HL-60/S4 (cell line): Measurements from ENCODE around the gene KANK4.
"Not testable (repeated sequence)": the region's sequence is repeated elsewhere in the genome, so short reads cannot be mapped to it uniquely, and the experiment has no call there.

Experiments
- in situ Hi-C: fragments of 300-500 bp; cut with MboI; formaldehyde crosslinking; loops from 2 replicates; pipeline ENCODE4 v1.14.3; 2022; ENCODE audit warnings: low sequenced_read_pairs

Gene KANK4

DNA sequence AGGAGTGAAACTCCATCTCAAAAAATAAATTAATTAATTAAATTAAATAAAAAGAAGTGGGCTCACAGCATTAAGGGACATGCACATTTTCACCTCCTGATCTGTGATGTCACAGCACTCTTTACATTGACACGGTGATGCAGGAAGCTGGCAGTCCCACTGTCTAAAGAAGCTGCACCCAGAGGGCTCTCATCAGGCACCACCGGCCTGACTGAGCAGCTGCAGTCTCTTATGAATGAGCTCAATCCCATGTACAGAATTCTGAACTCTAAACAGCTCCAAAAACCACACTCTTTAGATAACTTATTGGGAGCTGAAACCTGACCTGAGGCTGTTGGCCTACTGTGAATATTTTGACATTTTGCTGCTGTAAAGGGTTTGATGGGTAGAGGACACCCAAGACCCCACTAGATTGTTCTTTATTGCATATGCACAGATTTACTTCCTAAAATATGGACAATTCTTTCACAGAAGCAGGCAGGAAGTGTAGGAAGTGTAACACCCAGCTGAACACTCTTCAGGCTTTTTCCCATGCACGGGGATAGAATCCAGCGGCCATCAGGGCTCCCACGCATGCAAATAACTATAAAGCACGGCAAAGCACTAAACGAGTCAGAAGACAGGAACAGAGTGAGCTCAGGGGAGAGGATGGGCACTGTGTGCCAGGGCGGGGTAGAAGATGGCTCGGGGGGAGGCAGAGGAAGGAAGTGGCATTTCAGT lies 78.4 kb downstream of the KANK4 start:
- in situ Hi-C loops: no loop called here

DNA sequence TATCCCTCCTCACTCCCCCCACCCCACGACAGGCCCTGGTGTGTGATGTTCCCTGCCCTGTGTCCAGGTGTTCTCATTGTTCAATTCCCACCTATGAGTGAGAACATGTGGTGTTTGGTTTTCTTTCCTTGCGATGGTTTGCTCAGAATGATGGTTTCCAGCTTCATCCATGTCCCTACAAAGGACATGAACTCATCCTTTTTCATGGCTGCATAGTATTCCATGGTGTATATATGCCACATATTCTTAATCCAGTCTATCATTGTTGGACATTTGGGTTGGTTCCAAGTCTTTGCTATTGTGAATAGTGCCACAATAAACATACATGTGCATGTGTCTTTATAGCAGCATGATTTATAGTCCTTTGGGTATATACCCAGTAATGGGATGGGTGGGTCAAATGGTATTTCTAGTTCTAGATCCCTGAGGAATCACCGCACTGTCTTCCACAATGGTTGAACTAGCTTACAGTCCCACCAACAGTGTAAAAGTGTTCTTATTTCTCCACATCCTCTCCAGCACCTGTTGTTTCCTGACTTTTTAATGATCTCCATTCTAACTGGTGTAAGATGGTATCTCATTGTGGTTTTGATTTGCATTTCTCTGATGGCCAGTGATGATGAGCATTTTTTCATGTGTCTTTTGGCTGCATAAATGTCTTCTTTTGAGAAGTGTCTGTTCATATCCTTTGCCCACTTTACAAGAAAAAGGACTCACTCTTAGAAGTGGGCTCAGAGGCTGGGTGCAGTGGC lies 79.4 kb downstream of the KANK4 start:
- in situ Hi-C loops: not testable (repeated sequence)

DNA sequence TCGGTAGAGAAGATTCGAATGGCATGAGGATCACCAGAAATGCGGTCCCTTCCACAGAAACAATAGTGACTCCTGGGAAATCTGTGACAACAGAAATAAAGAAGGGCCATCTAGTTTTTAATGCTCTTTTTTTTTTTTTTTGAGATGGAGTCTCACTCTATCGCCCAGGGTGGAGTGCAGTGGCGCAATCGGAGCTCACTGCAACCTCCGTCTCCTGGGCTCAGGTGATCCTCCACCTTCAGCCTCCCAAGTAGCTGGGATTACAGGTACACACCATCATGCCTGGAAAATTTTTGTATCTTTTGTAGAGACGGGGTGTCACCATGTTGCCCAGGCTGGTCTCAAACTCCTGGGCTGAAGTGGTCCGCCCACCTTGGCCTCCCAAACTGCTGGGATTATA lies 80.7 kb downstream of the KANK4 start:
- in situ Hi-C loops: no loop called here

DNA sequence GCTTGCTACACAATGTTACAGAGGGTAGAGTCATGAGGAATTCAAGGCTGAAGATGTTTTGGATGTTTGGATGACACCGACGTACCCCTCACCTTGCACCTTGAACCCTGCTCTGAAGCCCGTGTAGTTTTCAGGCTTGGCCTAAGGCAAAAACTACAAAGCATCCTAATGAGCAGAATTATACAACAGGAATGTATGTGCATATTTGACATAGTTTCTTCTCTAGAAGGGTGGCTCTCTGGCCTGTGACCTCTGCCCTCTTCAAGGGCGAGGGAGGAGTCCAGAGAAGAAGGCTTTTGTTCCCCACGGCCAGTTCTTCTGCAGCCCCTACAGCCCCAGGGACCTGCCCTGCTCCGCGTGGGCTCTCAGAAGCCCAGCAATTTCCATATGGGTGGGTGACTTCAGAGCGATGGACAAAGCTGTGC lies 81.3 kb downstream of the KANK4 start:
- in situ Hi-C loops: no loop called here

DNA sequence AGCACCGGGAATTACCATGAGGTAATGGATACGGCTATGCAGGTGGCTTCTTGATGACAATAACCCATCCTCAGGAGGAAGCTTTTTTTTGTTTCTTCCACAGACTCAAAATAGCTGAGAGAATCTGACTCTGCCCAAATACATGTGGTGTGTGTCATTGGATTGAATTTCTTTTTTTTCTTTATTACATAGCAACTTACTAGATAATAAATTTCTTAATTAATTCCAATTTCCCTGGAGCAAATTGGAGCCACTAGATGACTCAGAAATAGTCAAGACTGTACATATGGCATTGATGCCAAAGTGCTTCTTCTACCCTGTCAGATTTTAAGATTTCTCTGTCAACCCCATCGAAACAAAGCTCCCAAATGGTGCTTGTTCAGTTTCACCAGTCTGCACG lies 81.9 kb downstream of the KANK4 start:
- in situ Hi-C loops: no loop called here

DNA sequence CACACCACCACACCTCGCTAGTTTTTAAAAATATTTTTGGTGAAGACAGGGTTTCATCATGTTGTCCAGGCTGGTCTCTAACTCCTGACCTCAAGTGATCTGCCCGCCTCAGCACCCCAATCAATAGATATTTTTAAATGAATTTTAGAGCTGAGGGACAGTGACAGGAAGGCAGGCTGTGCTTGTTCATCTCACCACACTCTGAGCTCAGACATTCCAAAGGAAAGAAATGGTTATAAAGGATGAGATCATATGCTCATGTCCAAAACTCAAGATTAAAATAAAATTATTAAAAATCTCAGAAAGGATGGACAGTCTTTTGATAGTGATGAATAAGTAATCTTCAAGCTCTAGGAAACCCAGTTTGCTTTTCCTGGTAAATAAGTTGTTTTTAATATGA lies 83.7 kb downstream of the KANK4 start:
- in situ Hi-C loops: no loop called here

DNA sequence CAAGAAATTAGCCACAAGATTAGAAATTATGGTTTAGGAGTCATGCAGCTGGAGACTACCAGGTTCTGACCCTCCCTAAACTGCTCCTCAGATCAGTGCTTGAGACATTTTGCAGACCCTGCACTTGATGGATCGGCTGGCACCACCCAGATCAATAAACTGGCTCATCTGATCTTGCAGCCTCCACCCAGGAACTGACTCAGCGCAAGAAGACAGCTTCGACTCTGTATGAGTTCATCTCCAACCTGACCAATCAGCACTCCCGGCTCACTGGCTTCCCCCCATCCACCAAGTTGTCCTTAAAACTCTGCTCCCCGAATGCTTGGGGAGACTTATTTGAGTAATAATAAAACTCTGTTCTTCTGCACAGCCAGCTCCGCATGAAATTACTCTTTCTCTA lies 84.5 kb downstream of the KANK4 start:
- in situ Hi-C loops: no loop called here

DNA sequence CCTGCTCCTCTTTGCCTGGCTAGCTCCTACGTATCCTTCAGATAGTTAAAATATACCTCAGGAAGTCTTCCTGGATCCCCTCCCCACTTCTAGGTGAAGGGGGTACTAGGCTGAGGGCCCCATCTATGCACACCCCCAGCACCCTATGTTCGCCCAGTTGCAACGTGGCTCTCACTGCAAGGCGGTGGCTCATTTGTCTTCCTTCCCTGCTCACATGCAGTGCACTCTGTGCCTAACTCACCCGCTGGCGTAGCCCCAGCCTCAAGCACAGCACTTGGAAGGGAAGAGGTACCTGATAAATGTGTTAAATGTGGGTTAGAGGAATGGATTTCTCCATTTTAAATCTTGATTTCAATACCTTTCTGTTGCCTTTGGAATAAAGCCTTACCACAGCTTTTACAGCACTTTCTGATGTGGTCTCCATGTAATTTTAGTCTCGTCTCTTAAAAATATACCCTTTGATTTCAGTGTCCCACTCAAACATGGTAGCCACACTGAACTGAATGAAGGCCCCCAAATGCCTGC lies 85.2 kb downstream of the KANK4 start:
- in situ Hi-C loops: no loop called here

DNA sequence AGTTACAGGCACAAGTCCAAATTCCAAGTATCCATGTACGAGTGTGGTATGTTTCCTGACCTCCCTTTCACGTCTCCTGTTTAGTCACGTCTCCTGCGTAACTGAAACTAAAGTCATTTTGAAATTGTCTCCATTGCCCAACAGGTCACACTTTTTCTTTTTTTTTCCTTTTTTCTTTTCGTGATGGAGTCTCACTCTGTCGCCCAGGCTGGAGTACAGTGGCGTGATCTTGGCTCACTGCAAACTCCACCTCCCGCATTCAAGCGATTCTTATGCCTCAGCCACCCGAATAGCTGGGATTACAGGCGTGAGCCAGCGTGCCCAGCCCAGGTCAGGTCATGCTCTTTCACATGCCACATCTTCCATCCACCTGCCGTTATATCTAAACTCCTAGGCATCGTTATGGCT lies 86.4 kb downstream of the KANK4 start:
- in situ Hi-C loops: no loop called here

DNA sequence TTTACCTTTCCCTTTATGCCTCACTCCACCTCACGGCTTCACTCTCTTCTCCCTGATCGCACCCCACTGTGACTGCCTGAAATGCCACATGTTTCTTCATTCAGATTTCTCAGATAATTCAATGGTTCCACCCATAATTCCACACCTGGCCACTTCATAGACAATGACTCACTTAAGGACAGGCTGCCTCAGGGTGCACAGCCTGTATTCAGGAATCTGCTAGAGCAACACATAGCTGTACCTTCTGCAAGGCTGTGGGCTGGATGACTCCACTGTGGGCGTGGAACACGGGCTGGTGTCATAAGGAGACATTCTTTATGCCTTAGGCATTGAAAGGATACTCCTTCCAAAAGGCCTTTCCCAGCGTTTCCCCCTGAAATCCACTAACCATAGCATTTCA lies 88.5 kb downstream of the KANK4 start:
- in situ Hi-C loops: no loop called here

DNA sequence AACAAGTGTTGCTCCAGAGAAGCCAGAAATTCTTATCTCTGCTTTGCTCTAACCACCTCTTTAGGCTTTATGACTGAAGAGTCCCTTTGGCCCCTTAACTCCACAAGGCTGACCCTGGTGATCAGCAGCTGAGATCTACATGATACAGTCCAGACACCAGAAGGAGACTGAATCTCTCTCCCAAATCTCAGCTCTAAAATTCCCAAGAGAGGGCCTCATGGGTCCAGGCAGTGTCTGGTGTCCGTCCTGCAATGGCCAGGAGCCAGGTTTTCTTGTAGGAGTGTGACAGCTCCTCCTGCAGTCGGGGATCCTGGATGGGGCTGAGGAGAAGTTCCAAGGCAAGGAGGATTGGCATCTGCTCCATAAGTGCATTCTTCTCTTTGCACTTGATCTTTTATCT lies 89.3 kb downstream of the KANK4 start:
- in situ Hi-C loops: no loop called here

DNA sequence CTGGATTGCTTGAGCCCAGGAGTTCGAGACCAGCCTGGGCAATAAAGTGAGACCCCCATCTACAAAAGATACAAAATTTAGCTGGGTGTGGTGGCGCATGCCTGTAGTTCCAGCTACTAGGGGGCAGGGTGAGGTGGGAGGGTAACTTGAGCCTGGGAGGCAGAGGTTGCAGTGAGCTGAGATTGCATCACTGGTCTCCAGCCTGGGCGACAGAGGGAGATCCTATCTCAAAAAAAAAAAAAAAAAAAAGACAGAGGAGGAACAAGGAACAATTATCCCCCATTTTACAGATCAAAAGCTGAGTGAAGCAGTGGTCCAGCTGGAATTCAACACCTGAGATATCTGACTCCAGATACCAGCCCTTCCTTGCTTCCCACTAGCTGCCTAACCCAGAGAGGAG lies 89.8 kb downstream of the KANK4 start:
- in situ Hi-C loops: no loop called here

DNA sequence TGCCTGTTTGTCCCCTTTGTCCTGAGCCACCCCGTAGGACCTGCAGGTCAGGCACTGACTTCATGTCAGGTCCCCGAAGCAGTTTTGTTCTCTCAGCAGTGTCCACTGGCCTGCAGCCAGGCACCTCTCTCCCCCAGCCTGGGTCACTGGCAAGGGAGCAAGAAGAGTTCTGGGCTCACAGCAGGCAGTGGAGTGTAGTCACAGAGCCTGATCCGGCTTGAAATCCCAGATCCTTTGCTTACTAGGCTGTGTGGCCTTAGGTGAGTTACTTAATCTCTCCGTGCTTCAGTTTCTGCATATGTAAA lies 90.4 kb downstream of the KANK4 start:
- in situ Hi-C loops: no loop called here

DNA sequence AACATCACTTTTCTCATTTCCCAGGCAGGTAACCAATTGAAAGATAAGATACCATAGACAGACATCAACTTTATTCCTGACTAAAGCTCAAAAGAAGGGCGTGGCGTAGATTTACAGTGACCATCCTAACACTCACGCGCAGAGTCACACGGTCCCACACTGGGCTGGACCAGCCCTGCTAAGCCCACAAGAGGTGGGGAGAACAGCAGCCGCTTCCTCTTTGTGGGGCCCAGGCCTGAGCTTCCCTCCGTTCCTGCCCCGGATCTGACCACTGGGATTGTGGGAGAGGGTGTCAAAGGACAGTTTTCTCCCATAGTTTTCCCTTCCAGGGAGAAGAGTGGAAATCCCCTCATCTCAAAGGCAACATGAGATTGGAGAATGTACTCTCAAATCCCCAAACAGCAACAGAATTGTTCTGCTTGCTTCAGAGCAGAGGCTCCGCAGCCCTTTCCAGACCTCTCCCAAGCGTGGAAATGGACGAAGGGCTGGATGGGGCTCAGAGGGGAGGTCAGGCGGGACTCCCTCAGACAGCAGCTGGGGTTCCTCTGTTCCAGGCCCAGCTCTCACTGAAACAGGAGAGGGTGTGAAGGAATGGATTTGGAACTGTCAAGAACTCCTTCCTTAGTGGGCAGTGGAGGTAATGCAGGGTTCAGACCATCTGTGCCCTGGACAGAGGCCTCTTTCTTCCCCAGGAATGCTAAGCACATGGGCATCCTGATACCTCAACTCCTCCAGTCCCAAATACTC lies 90.9 kb downstream of the KANK4 start:
- in situ Hi-C loops: no loop called here

DNA sequence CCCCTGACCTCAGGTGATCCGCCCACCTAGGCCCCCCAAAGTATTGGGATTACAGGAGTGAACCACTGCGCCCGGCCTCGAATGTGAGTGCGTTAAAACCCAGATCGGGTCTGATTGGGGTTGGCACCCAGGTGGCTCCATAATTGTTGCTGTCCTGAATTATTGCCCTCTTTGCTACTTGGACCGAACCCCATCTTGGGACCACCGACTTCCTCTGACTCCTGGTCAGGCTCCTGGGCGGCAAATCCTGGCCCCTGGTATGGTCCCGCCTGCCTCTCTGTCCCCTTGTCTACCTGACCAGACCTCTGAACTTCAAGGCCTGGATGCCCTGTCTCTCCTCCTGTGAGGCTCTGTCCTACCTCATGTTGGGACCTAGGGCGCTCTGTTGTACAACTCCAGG lies 91.7 kb downstream of the KANK4 start:
- in situ Hi-C loops: no loop called here

DNA sequence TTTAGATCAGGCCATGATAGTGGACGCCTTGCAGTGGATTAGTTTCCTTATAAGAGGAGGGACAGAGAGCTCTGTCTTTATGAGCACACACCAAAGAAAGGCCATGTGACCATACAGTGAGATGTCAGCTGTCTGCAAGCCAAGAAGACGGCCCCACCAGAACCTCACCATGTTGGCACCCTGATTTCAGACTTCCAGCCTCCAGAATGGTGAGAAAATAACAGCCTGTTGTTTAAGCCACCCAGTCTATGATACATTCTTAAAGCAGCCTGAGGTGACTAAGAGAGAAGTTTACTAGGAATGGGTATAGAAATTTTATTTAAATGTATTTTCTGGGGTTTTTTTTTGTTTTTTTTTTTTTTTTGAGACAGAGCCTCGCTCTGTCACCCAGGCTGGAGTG lies 95.1 kb downstream of the KANK4 start:
- in situ Hi-C loops: no loop called here

DNA sequence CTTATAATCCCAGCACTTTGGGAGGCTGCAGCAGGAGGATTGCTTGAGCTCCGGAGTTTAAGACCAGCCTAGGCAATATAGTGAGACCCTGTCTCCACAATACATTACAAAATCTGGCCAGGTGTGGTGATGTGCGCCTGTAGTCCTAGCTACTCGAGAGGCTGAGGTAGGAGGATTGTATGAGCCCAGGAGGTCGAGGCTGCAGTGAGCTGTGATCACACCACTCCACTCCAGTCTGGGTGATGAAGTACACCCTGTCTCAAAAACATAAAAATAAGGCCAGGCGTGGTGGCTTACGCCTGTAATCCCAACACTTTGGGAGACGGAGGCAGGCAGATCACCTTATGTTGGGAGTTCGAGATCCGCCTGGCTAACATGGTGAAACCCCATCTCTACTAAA lies 96.9 kb downstream of the KANK4 start:
- in situ Hi-C loops: no loop called here

DNA sequence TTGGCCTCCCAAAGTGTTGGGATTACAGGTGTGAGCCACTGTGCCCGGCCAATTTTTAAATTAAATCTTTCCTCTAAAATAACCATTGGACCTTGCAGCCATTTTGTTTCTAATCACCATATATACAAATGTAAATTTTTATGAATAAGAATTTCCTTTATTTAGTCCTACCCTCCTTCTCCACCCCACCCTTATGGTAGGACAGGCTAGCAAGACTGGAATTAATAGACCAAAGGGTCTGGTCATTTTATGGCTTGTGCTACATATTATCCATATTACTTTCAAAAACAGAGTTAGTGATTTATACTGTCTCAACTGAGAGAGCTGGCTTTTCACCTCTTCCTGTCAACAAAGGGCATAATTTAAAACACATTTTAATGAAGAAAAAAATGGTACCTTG lies 98.1 kb downstream of the KANK4 start:
- in situ Hi-C loops: no loop called here

DNA sequence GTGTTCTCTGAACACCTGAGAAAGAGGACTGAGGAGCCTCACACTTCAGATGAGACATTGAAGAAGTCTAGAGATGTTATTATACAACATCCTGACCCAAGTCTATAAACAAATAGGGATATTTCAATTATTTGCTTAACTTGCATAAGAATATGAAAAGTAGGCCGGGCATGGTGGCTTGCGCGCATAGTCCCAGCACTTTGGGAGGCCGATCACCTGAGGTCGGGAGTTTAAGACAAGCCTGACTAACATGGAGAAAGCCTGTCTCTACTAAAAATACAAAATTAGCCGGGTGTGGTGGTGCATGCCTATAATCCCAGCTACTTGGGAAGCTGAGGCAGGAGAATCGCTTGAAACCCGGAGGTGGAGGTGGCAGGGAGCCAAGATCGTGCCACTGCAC lies 98.8 kb downstream of the KANK4 start:
- in situ Hi-C loops: not testable (repeated sequence)

DNA sequence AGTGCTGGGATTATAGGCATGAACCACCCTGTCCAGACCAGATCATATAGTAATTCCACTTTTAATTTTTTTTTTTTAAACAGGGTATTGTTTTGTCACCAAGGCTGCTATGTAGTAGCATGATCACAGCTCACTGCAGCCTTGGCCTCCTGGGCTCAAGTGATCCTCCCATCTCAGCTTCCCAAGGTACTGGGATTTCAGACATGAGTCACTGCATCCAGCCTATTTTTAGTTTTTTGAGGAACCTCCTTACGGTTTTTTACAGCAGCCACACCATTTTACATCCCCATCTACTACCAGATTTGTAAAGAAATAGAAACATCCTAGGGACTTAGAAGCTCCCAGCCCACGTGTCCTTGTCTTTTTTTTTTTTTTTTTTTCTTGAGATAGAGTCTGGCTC lies 100.6 kb downstream of the KANK4 start:
- in situ Hi-C loops: no loop called here

DNA sequence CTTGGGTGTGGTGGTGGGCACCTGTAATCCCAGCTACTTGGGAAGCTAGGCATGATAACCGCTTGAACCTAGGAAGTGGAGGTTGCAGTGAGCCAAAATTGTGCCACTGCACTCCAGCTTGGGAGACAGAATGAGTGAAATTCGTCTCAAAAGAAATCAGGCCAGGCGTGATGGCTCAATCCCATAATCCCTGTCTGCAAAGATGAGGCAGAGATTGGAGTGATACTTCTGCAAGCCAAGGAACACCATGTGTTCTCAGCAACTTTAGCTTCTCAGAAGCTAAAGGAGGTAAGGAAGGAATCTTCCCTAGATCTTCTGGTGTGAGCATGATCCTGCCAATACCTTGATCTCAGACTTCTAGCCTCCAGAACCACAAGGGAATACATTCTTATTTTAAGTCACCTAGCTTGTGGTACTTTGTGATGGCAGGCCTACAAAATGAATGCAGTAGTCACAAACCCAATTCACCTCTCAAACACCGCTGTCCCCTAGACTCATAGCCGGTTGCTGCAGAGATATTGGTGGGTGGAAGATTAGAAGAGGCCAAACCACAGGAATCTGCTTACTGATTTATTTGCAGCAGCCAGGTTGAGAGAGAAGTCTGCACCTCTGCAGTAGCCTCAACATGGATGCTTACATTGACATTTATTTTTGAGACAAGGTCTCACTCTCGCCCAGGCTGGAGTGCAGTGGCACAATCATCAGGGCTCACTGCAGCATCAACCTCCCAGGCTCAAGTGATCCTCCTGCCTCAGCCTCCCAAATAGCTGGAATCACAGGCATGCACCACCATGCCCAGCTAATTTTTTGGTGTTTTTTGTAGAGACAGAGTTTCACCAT lies 105.9 kb downstream of the KANK4 start:
- in situ Hi-C loops: no loop called here
